ENCODE measurements around the gene TGFBR3. TPM values are rescaled to one million over a fixed set of nuclear protein-coding genes. Genes with fewer than 3 reads are reported as not detected.

TGFBR3 gene
- total and polyA plus RNA-seq, 7 donors: 5.1 to 24.5 (median 8.9) TPM

DNA sequence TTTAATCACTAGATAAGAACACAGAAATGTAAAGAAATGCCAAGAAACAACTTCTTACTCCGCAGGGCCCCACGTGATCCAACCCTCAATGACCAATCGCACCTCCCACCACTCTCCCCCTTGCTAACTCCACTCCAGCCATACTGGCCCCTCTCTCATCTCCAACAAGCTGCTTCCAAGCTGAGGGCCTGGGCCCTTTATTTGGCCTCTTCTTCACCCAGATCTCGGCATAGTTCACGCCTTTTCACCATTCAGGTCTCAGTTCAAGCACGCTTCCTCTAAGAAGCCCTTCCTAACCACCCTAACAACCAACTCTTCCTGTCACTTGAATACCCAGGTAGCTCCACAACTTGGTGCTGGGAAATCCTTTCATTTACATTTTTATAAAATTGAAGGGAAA, 110.7 kb downstream of the TGFBR3 start:
- TF ChIP-seq, protein P1, sequence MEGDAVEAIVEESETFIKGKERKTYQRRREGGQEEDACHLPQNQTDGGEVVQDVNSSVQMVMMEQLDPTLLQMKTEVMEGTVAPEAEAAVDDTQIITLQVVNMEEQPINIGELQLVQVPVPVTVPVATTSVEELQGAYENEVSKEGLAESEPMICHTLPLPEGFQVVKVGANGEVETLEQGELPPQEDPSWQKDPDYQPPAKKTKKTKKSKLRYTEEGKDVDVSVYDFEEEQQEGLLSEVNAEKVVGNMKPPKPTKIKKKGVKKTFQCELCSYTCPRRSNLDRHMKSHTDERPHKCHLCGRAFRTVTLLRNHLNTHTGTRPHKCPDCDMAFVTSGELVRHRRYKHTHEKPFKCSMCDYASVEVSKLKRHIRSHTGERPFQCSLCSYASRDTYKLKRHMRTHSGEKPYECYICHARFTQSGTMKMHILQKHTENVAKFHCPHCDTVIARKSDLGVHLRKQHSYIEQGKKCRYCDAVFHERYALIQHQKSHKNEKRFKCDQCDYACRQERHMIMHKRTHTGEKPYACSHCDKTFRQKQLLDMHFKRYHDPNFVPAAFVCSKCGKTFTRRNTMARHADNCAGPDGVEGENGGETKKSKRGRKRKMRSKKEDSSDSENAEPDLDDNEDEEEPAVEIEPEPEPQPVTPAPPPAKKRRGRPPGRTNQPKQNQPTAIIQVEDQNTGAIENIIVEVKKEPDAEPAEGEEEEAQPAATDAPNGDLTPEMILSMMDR (IDR thresholded peaks at IDR 0.05): no peak
- peaks cover 9% of the 10 kb centered on the region for H3K4me1 ChIP-seq
- H3K36me3 ChIP-seq (ENCODE audit: insufficient read depth in 1 of 2, low read depth in 1 of 2): no peaks in the 10 kb centered on the region
- no peak overlapping the region for H3K27ac ChIP-seq
- ATAC-seq: no peak
- DNase-seq: no peak
- 95 to 99% (median 96%) methylated on average over 6 of the region's 6 CpGs for WGBS, 3 donors
- H3K27me3 ChIP-seq (ENCODE audit: insufficient read depth in 3 of 3, low read length in 2 of 3): no peaks in the 10 kb centered on the region
- no peak overlapping the region for H3K4me3 ChIP-seq
- H3K9me3 ChIP-seq: no peaks in the 10 kb centered on the region
- intact Hi-C loops (cut with DNase I): no loop called here

DNA sequence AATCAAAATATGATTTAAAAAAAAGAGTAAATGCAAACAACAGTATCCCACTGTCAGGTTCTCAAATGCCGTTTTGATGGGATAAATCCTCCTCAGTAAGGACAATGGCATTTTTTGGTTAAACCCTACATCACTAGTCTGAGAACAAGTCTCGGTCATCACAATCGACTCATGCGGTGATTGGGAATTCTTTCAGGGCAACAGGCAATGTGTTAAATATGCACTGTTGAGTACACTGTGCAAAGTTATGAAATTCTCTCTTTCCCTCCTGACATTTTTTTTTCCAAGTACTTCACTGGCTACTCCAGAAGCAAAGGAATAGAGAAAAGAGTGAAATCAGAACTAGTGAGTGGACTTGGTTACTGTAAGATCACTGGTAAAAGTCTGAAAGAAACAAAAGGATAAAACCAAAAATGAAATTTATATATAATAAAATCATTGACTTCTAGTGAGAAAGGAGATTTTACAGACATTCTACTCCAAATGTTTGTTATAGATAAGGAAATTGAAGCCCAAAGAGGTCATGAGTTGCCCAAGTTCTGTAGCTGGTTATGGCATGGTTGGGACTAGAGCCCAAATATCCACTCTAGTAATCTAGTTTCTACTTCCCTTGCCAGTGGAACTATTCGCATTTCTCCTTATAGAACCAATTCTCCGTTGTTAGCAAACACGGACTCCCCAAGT, 111.3 kb downstream of the TGFBR3 start:
- ATAC-seq: no peak
- Histone ChIP-seq H3K27me3 (ENCODE audit: insufficient read depth in 3 of 3, low read length in 2 of 3) (no peaks in the 10 kb centered on the region), H3K9me3 (no peaks in the 10 kb centered on the region), H3K36me3 (ENCODE audit: insufficient read depth in 1 of 2, low read depth in 1 of 2) (no peaks in the 10 kb centered on the region), H3K4me3 (no peak overlapping the region), H3K27ac (no peak overlapping the region), H3K4me1 (peaks cover 11% of the 10 kb centered on the region)
- TF ChIP-seq, protein P1 (IDR thresholded peaks at IDR 0.05): no peak
- intact Hi-C loops (cut with DNase I): no loop called here
- 72 to 84% (median 78%) methylated on average over 7 of the region's 7 CpGs for whole genome bisulfite sequencing, 3 donors
- no peak for DNase-seq

DNA sequence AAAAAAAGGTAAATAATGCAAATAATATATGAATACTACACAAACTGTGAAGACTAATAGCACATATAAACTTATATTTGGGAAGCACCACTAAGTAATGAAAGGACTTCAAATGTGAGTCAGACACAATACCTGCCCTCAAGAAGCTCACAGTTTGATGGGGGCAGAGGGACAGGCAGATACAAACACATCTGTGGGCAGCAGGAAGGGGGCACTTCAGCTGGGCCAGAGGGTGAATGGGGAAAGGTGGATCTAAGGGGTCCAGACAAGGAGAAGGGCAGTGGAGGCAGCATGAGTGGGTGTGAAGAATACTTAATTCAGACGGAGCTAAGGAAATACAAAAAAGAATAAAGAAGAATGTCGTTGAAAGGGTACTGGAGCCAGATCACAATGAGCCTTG, 114.2 kb downstream of the TGFBR3 start:
- Histone ChIP-seq H3K27me3 (ENCODE audit: insufficient read depth in 3 of 3, low read length in 2 of 3) (no peaks in the 10 kb centered on the region), H3K9me3 (no peaks in the 10 kb centered on the region), H3K4me3 (no peak overlapping the region), H3K36me3 (ENCODE audit: insufficient read depth in 1 of 2, low read depth in 1 of 2) (no peaks in the 10 kb centered on the region), H3K4me1 (peaks cover 3% of the 10 kb centered on the region), H3K27ac (no peak overlapping the region)
- intact Hi-C loops (cut with DNase I): no loop called here
- TF ChIP-seq, protein P1 (IDR thresholded peaks at IDR 0.05): no peak
- WGBS, 3 donors: 61 to 74% (median 69%) methylated on average over 2 of the region's 2 CpGs
- ATAC-seq (no peak), DNase-seq (no peak)

DNA sequence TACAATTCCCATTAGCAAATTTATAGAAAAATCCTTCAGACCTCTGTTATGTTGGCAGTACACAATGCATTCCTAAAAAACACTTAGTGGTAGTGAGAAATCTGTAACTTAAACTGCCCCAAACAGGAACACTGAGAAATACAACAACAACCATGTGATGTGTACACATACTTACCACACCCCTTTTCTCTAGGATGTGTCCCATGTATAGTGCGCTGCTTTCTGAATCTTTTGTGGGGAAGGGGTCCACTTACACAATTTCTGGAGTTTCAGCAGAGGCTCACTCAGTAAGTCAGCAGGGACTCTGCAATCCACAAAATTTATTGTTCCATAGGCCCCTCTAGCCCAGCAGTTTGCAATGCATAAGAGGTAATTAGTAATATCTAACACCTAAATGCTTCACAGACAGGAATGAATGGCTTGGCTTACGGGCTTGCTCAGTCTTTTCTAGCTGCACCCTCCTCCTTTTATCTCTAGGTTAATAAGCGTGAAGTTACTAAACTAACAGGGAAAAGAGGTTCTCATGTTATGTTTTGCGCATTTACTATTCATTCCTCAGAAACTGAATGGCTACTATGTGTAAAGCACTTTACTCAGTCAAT, 115.2 kb downstream of the TGFBR3 start:
- peaks cover 3% of the 10 kb centered on the region for H3K4me1 ChIP-seq
- intact Hi-C loops (cut with DNase I): no loop called here
- H3K27ac ChIP-seq: no peak overlapping the region

More for the DNA sequence above, 115.2 kb downstream of the TGFBR3 start:
- H3K27me3 ChIP-seq (ENCODE audit: insufficient read depth in 3 of 3, low read length in 2 of 3): no peaks in the 10 kb centered on the region
- no peaks in the 10 kb centered on the region for H3K36me3 ChIP-seq (ENCODE audit: insufficient read depth in 1 of 2, low read depth in 1 of 2)
- TF ChIP-seq, protein P1 (IDR thresholded peaks at IDR 0.05): no peak
- DNase-seq: no peak
- WGBS, 3 donors: 94 to 97% (median 96%) methylated on average over 4 of the region's 4 CpGs
- H3K9me3 ChIP-seq: no peaks in the 10 kb centered on the region
- no peak overlapping the region for H3K4me3 ChIP-seq
- ATAC-seq: no peak

Measured in psoas muscle (tissue), 8 donors.